Measurements from ENCODE around the gene FSD2.

GRCh38 chr15:82831894-82832600 lies 26.2 kb upstream of the FSD2 start:
- TF ChIP-seq, protein P1, sequence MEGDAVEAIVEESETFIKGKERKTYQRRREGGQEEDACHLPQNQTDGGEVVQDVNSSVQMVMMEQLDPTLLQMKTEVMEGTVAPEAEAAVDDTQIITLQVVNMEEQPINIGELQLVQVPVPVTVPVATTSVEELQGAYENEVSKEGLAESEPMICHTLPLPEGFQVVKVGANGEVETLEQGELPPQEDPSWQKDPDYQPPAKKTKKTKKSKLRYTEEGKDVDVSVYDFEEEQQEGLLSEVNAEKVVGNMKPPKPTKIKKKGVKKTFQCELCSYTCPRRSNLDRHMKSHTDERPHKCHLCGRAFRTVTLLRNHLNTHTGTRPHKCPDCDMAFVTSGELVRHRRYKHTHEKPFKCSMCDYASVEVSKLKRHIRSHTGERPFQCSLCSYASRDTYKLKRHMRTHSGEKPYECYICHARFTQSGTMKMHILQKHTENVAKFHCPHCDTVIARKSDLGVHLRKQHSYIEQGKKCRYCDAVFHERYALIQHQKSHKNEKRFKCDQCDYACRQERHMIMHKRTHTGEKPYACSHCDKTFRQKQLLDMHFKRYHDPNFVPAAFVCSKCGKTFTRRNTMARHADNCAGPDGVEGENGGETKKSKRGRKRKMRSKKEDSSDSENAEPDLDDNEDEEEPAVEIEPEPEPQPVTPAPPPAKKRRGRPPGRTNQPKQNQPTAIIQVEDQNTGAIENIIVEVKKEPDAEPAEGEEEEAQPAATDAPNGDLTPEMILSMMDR (IDR thresholded peaks at IDR 0.05): no peak
- TF ChIP-seq EZH2 (IDR thresholded peaks at IDR 0.05; ENCODE audit: borderline replicate concordance, insufficient read depth, low read depth, low read length, poor library complexity, severe bottlenecking): no peak

All from B cell (primary cell).